Frontal cortex (tissue), 4 donors: ENCODE results near the gene DZIP3. TPM values are rescaled to one million over a fixed set of nuclear protein-coding genes. Genes with fewer than 3 reads are reported as not detected.

Experiments
- DNase-seq, 2 donors: peaks; one replicate each; pipeline ENCODE4 v3.0.0; 2012; ENCODE audit warnings: low spot score in 2 of 2
- FAIRE-seq: peaks from 2 replicates; lab custom pipeline; 2012; peaks lifted over from hg19 to GRCh38; lab: Jason Lieb, UNC
- total RNA-seq: library from RNA; depleted of rRNA; stranded (reverse); fragments of >200 nt; gene quantifications from one replicate; pipeline ENCODE4 v1.2.3, GENCODE V29; 2014
- donor health status: control.
- donor health status: control.
- donor health status: control.

The DZIP3 gene, protein sequence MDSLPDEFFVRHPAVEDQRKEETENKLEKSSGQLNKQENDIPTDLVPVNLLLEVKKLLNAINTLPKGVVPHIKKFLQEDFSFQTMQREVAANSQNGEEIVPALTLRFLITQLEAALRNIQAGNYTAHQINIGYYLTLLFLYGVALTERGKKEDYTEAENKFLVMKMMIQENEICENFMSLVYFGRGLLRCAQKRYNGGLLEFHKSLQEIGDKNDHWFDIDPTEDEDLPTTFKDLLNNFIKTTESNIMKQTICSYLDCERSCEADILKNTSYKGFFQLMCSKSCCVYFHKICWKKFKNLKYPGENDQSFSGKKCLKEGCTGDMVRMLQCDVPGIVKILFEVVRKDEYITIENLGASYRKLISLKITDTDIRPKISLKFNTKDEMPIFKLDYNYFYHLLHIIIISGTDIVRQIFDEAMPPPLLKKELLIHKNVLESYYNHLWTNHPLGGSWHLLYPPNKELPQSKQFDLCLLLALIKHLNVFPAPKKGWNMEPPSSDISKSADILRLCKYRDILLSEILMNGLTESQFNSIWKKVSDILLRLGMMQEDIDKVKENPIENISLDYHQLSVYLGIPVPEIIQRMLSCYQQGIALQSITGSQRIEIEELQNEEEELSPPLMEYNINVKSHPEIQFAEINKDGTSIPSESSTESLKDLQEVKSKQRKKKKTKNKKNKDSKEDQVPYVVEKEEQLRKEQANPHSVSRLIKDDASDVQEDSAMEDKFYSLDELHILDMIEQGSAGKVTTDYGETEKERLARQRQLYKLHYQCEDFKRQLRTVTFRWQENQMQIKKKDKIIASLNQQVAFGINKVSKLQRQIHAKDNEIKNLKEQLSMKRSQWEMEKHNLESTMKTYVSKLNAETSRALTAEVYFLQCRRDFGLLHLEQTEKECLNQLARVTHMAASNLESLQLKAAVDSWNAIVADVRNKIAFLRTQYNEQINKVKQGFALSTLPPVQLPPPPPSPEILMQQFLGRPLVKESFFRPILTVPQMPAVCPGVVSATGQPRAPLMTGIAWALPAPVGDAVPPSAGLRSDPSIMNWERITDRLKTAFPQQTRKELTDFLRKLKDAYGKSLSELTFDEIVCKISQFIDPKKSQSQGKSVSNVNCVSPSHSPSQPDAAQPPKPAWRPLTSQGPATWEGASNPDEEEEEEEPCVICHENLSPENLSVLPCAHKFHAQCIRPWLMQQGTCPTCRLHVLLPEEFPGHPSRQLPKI
- 51.8 TPM for total RNA-seq

DNA sequence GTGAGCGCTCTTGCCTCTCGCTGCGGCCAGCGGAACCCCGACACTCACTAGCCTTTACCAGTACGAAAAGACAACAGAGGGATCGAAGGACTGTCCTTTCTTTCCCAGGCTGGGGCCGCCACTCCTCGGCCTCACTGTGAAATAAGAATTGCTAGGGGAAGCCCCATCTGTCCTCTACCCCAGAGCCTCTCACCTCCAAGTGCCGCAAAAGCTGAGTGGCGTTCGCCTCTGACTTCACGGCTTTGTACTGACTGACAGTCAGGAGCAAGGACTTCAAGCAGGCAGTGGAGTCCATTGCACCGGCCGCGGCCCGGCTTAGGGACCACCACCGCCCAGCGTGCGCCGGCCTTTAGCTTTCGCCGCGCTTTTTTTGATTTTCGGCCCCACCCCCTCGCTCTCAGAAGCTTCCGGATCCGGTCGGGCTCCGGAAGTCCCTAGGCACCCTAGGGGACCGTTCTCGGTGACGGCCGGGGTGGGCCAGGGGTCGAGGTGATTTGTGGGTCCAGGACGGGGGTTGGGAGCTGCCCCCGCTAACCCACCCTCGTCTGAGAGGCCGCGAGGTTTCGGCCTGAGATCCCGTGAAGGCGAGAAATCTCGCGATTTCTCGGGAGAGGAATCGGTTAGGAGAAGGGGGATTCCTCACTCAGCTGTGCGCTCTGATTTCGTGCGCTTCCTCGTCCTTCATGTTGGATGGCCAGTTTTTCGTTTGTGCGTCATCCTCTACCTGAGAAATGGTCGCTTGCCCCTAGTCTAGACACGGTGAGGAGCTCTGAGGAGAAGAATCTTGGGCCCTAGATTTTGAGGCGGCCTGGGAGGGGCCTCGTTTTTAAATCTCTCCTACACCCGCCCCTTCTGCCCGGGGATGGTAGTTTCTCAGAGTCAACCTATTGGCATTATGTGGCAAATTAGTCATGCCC lies at the start of gene DZIP3, which contains the start of gene CIP2A:
DZIP3 (plus strand) TSS at position 642 of the 917 bp plus-strand sequence. CDS start 15,685 bp downstream, outside the sequence.
CIP2A (minus strand) TSS at position 358 of the 917 bp plus-strand sequence; CDS start at position 295, 63 bp downstream.
- FAIRE-seq (no peak), DNase-seq (peak; percentile 40 to 76)

GRCh38 chr3:108546247-108546646 lies 43.3 kb upstream of the DZIP3 start:
- DNase-seq = no peak
- FAIRE-seq = no peak

- FAIRE-seq (no peak), DNase-seq (no peak)
These were observed 42.8 kb upstream of the DZIP3 start for GRCh38 chr3:108546692-108547091.

DNA sequence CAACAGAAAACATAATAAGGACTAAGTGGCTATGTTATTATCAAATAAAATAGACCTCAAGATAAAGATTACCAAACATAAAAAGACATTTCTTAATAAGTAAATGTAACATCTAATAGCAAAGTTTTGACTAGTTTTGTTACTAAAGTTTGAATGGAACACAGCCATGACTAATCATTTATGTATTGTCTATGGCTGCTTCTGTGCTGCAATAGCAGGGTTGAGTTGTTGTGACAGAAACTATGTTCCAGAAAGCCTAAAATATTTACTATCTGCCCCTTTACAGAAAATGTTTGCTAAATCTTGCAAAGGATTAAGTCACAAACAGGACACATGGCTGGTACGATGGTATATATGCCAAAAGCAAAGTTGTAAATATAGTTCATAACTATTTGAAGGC lies 41.2 kb upstream of the DZIP3 start:
- FAIRE-seq (no peak), DNase-seq (no peak)

GRCh38 chr3:108548886-108549285 lies 40.6 kb upstream of the DZIP3 start:
- FAIRE-seq (no peak), DNase-seq (no peak)

DNA sequence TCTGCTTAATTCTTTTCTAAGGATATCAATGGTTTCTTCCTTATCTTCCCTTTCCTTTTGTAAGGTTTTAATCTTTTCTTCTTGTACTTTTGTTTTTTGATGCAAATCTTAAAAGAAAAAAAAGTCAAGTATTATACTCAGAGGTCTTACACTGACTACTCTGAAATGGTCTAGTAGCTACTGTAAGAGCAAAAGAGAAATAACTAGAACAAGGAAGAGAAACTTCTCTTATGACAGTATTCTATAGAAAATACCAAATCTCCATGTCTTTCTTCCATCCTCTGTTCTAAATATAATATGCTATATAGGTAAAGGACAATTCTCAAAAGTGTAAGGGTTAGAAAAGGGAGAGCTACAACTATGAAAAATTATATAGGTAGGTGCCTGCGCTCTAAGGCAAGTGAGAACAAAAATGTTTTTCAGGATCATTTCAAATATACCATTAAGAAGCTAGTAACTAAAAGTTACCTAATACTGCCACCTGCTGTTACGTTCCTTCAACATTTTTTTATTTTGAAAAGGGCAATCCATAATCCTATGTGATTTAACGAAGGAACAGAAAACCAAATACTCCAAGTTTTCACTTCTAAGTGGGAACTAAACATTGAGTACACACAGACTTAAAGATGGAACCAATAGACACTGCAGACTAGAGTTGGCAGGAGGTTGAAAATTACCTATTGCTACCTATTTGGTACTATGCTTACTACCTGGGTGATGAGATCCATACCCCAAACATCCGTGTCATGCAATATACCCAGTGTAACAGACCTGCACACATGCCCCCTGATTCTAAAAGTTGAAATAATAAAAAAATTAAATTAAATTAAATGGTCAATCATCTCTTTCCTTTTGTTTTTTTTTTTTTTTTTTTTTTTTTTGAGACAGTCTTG lies 37.0 kb upstream of the DZIP3 start:
- FAIRE-seq (peak; percentile 92), DNase-seq (peak in 1 of 2 donors; percentile 4)

GRCh38 chr3:108554229-108554628 lies 35.3 kb upstream of the DZIP3 start:
- FAIRE-seq (no peak), DNase-seq (no peak)

DNA sequence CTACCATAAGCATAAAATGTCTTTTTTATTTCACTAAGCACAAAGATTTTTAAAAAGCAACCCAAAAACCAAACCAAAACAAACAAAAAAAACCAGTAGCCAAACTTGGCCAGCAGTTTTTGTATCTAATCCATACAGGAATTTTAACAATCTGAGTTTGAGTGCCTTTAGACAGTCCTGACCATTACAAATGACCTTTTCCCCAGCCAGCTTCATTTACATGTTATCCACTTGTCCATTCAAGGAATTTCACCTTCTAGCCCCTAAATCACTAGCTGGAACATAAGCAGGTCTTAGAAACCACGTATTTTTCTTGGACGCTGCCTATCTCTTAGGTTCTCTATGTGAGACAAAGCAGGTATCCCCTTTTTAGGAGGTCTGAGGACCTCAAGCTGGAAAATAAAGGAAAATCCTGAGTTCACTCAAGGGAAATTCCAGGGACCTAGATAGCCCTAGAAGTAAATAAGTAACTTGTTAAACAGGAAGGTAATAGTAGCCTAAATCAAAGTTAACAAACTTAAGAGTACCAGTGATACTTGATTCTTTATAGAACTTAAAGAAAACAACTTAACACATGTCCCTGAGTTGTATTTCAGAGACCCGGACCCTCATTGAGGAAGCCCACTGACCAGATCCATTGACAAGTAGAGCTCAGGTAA lies 34.5 kb upstream of the DZIP3 start:
- no peak for FAIRE-seq

DNA sequence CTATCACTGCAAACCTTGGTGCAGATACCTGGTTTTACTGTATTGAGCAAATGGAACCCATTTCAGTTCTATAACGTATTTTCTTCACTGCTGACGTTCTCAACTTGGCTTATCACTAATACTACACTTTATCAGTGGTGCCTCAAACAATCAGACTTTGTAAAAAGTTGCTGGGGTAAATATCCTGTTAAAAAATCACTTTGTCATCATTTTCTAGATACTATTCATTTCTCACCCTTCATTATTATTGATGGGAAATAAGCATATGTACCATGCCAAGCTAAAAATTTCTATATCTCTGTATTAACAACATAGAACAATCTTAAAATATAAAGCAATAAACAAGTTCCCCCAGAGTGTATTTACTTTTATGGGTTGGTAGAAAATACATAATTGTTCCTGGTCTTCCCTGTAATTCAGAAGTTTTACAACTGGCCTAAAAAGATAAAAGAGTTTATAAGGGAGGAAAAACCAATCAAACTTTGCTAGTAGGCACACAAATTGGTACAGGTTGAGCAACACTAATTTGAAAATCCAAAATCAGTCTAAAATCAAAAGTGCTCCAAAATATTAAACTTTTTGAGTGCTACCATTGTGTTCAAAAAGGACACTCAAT lies 33.4 kb upstream of the DZIP3 start:
- DNase-seq = no peak
- no peak for FAIRE-seq

More for the DNA sequence above, 34.5 kb upstream of the DZIP3 start:
- DNase-seq = no peak

- FAIRE-seq (no peak), DNase-seq (no peak)
These were observed 27.0 kb upstream of the DZIP3 start for GRCh38 chr3:108562565-108562964.

GRCh38 chr3:108564564-108564963 lies 25.0 kb upstream of the DZIP3 start:
- DNase-seq (no peak), FAIRE-seq (no peak)

- DNase-seq = no peak
- no peak for FAIRE-seq
These were observed 24.0 kb upstream of the DZIP3 start for GRCh38 chr3:108565506-108565905.

- FAIRE-seq = no peak
These were observed 22.9 kb upstream of the DZIP3 start for GRCh38 chr3:108566599-108566998.

GRCh38 chr3:108569336-108569735 lies 20.2 kb upstream of the DZIP3 start:
- FAIRE-seq = no peak
- no peak for DNase-seq

More at GRCh38 chr3:108566599-108566998, 22.9 kb upstream of the DZIP3 start:
- no peak for DNase-seq

- no peak for FAIRE-seq
- no peak for DNase-seq
These were observed 11.5 kb upstream of the DZIP3 start for GRCh38 chr3:108578064-108578463.

DNA sequence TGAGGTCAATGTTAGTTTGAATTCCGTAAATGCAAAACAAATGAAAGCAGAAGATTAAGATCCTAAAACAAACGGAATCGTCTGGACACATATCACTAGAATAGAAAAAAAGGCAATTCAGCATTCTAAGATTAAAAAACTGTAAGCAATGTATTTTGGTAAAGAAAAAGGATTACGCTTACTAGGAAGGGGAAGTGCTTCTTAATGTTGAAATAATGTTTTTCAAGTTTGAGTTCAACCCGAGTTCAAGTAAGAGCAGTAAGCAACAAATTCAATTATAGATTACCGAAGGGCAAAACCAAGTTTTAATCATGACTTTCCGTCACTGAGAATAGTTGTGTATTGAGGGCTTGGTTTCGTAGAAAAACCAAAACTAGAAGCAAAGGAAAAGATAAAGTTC lies 921 bp upstream of the DZIP3 start:
- no peak for DNase-seq
- no peak for FAIRE-seq

- FAIRE-seq = no peak
These were observed 439 bp downstream of the DZIP3 start for GRCh38 chr3:108589998-108590323.

More at GRCh38 chr3:108589998-108590323, 439 bp downstream of the DZIP3 start:
- DNase-seq = no peak
